Progenitor cell of endocrine pancreas (in vitro differentiated cells): Measurements from ENCODE around the gene BPIFB6. TPM values are rescaled to one million over a fixed set of nuclear protein-coding genes. Genes with fewer than 3 reads are reported as not detected.

Experiments
- DNase-seq: peaks from one replicate; pipeline ENCODE4 v3.0.0; 2021; ENCODE audit warnings: low spot score; ENCODE audit not compliant: unreplicated experiment
- H3K27ac Mint-ChIP-seq: 2 replicates; pipeline ENCODE4 v1.8.0; 2021; ENCODE audit warnings: mild to moderate bottlenecking, moderate library complexity, mixed read lengths
- H3K27me3 Mint-ChIP-seq: 2 replicates; pipeline ENCODE4 v1.8.0; 2021; ENCODE audit warnings: mixed read lengths
- H3K36me3 Mint-ChIP-seq: 2 replicates; pipeline ENCODE4 v1.8.0; 2022; ENCODE audit warnings: mixed read lengths; ENCODE audit not compliant: insufficient read depth
- H3K4me1 Mint-ChIP-seq: 2 replicates; pipeline ENCODE4 v1.8.0; 2021; ENCODE audit warnings: low read depth, mixed read lengths
- H3K4me3 Mint-ChIP-seq: 2 replicates; pipeline ENCODE4 v1.8.0; 2021; ENCODE audit warnings: low read depth, mild to moderate bottlenecking, moderate library complexity, mixed read lengths
- H3K9me3 Mint-ChIP-seq: 2 replicates; pipeline ENCODE4 v1.8.0; 2021; ENCODE audit warnings: low read depth, mixed read lengths
- total RNA-seq: library from RNA; stranded (reverse); gene quantifications from 2 replicates; pipeline ENCODE4 v1.2.1, GENCODE V29; 2021
- TF ChIP-seq, protein P1 (sequence below): fragments of 200-600 bp; sonication (generic); IDR thresholded peaks from one replicate; pipeline ENCODE4 v1.5.0; 2021; ENCODE audit warnings: antibody characterized with exemption, mild to moderate bottlenecking; ENCODE audit not compliant: unreplicated experiment

The BPIFB6 gene
- total RNA-seq, 1 donor from 2014 or later, result not detected

DNA sequence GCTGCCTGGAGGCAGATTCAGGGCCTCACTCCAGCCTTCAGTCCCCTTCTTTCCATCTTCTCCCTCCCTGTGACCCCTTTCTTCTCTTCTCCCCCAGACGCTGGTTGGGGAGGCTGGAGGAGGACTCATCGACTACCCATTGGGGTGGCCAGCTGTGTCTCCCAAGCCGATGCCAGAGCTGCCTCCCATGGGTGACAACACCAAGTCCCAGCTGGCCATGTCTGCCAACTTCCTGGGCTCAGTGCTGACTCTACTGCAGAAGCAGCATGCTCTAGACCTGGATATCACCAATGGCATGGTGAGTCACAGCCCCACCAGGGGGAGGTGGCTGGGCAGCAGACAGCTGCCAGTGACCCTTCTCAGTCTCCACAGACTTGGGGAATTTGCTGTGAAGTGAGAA, 60.9 kb downstream of the BPIFB6 start:
- TF ChIP-seq, protein P1, sequence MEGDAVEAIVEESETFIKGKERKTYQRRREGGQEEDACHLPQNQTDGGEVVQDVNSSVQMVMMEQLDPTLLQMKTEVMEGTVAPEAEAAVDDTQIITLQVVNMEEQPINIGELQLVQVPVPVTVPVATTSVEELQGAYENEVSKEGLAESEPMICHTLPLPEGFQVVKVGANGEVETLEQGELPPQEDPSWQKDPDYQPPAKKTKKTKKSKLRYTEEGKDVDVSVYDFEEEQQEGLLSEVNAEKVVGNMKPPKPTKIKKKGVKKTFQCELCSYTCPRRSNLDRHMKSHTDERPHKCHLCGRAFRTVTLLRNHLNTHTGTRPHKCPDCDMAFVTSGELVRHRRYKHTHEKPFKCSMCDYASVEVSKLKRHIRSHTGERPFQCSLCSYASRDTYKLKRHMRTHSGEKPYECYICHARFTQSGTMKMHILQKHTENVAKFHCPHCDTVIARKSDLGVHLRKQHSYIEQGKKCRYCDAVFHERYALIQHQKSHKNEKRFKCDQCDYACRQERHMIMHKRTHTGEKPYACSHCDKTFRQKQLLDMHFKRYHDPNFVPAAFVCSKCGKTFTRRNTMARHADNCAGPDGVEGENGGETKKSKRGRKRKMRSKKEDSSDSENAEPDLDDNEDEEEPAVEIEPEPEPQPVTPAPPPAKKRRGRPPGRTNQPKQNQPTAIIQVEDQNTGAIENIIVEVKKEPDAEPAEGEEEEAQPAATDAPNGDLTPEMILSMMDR, result no peak
- peaks cover 9% of the 10 kb centered on the region for H3K27me3 Mint-ChIP-seq
- H3K9me3 Mint-ChIP-seq, result no peaks in the 10 kb centered on the region
- H3K4me1 Mint-ChIP-seq, result no peaks in the 10 kb centered on the region
- no peak for DNase-seq
- no peak overlapping the region for H3K4me3 Mint-ChIP-seq
- no peaks in the 10 kb centered on the region for H3K36me3 Mint-ChIP-seq
- no peak overlapping the region for H3K27ac Mint-ChIP-seq

DNA sequence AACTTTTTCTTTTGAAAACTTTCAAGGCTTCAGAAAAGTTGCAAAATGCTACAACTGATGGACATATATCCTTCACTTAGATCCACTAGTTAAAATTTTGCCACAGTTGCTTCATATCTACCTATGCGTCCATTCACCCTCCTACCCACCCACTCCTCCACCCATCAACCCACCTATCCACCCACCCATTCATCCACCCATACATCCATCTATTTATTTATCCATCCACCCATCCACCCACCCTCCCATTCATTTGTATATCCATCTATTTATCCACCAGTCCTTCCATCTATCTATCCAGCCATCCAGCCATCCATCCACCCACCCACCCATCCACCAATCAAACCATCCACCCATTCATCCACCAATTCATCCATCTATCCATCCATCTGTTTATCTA, 61.6 kb downstream of the BPIFB6 start:
- no peak for DNase-seq
- TF ChIP-seq, protein P1, result no peak

DNA sequence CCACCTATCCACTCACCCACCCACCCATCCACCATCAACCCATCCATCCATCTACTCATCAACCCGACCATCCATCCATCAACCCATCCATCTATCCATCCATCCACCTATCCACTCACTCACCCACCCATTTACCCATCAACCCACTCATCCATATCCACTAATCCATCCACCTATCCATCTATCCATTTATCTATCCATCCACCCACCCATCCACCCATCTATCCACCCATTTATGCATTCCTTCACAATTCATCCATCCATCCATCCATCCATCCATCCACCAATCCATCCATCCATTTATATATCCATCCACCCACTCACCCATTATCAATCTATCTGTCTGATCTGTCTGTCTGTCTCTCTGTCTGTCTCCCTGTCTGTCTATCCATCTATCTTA, 62.1 kb downstream of the BPIFB6 start:
- TF ChIP-seq, protein P1, result no peak

More for the DNA sequence above, 61.6 kb downstream of the BPIFB6 start:
- H3K4me3 Mint-ChIP-seq, result no peak overlapping the region
- no peaks in the 10 kb centered on the region for H3K9me3 Mint-ChIP-seq
- peaks cover 9% of the 10 kb centered on the region for H3K27me3 Mint-ChIP-seq
- no peak overlapping the region for H3K27ac Mint-ChIP-seq
- no peaks in the 10 kb centered on the region for H3K4me1 Mint-ChIP-seq
- no peaks in the 10 kb centered on the region for H3K36me3 Mint-ChIP-seq

More for the DNA sequence above, 62.1 kb downstream of the BPIFB6 start:
- Mint-ChIP-seq H3K4me3 (no peak overlapping the region), H3K4me1 (no peaks in the 10 kb centered on the region), H3K36me3 (no peaks in the 10 kb centered on the region), H3K9me3 (no peaks in the 10 kb centered on the region), H3K27me3 (peaks cover 6% of the 10 kb centered on the region), H3K27ac (no peak overlapping the region)
- DNase-seq, result no peak

Other genes with a start within 250 kb of the BPIFB6 start
- 171 and 177 TPM in 2 replicates for gene MAPRE1, start 211.7 kb upstream of the BPIFB6 start, total RNA-seq
- gene EFCAB8, start 172.7 kb upstream of the BPIFB6 start, total RNA-seq, result 0.29 and 0.91 TPM in 2 replicates
- not detected in 2 replicates for gene SUN5, start 27.2 kb upstream of the BPIFB6 start, total RNA-seq
- not detected in 2 replicates for gene BPIFB2, start 23.9 kb upstream of the BPIFB6 start, total RNA-seq
- gene BPIFB3, start 22.3 kb downstream of the BPIFB6 start, total RNA-seq, result not detected in 2 replicates
- not detected in 2 replicates for gene BPIFB4, start 48.0 kb downstream of the BPIFB6 start, total RNA-seq
- not detected in 2 replicates for gene BPIFA2, start 136.5 kb downstream of the BPIFB6 start, total RNA-seq
- gene BPIFA3, start 185.7 kb downstream of the BPIFB6 start, total RNA-seq, result not detected in 2 replicates
- not detected in 2 replicates for gene BPIFA1, start 204.3 kb downstream of the BPIFB6 start, total RNA-seq